ENCODE results near the gene COL4A2.

Gene COL4A2

DNA sequence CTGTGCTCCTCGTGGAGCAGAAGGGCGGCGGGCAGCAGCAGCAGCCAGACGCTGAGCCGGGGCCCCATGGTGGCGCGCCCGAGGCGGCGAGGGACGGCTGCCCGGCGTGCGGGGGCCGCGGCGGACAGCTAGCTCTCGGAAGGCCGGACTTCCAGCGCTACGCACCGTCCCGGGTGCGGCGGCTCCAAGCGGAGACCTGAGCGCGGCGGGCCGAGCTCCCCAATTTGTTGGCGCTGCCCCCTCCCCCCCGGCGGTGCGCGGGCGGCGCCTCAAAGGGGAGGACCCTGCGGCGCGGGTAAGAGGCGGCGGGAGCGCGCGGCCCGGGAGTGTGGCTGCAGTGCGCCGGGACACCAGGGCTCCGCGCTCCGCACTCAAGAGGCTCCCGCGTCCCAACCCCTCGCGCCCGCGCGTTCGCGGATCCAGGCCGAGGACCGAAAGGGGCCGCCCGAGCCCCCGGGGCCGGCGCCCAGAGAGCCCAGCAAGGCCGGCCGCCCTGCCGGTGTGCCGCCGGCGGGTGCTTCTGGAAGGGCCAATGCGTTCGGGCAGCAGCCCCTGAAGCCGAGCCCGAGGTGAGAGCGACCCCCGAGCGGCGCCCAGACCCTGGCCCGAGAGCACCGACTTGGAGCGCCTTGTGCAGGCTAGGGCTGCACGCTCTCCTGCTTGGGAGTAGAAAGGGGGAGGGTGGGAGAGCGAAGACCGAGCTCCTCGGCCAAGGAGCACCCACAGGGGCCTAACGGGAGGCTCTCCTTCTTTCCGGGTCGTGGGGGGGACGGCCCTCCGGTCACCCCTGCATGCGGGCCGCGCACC lies at the start of gene COL4A2, which contains the start of gene COL4A1:
Gene COL4A2, plus strand, starts transcription at position 325 of the 807 bp plus-strand sequence. CDS start 620 bp downstream, outside the sequence.
Gene COL4A1, minus strand, starts transcription at position 198 of the 807 bp plus-strand sequence. Its CDS starts 130 bp downstream, at position 68.
- DNase-seq (ENCODE audit: low read depth, low spot score), result no peak

DNA sequence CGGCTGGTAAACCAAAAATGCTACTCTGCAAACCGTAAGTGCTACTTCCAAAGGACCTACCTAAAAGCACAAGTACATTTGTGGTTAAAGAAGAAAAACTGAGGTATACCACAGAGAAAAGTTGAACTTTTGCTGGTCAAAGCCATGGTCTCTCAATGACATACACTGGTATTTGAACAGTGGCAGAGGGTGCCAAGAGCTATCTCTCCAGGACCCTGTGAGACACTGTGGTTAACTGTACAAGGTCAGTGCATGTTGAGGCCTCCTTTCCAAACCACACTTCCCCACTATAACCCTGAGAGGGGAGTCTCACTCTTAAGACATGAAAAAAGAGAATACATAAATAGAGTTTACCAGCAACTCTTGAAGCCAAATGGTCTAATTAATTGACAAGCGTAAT lies 49.7 kb upstream of the COL4A2 start:
- no peak for DNase-seq (ENCODE audit: low read depth, low spot score)

DNA sequence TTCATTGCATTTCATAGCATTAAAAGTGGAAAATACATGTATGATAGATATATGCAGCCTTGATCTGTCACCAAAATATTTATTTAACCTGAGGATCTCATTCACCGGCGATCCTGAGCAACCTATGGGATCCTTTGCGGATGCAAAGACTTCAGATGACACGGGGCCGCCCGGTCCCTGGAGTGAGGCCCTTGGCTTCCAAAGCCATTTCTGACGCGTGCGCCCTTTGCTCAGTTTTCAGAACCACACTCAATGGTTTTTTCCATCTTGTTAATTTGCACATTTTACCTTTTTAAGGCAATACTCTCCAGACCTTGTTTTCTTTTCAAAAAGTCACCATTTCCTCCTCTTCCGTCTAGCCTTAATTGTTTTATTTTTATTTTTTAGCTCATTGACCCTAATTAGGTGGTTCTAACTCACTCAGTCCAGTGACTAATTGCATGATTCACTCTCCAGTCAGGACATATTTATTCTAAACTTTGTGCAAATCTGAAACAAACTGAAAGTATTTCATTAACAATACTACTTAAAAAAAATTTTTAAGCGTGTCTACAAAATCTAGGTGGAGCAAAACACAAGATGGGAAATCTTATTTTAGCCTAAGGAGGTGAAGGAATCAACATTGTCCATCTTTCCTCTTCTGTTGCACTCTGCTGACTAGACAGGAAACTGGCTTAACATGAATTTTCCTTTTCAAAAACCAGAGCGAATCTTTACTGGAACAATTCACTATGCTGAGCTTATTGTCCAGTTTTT lies 48.0 kb upstream of the COL4A2 start:
- DNase-seq (ENCODE audit: low read depth, low spot score), result no peak

DNA sequence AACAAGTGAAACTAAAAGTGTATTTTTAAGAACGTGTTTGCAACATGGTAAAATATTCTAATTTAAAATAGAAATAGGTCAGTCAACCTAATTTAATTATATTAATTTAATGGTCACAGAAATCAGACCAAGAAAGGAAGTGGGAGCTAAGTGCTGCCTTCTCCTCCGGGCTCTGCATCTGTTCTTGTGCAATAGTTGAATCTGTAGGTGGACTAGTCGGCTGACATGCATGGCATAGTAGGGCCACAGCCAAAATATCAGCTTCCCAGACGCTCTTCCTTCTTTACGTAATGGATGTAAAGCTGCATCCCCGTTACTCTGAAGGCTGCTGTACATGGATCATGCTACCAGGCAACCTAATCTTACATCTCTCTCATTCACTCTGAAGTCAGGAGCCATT lies 47.4 kb upstream of the COL4A2 start:
- no peak for DNase-seq (ENCODE audit: low read depth, low spot score)

DNA sequence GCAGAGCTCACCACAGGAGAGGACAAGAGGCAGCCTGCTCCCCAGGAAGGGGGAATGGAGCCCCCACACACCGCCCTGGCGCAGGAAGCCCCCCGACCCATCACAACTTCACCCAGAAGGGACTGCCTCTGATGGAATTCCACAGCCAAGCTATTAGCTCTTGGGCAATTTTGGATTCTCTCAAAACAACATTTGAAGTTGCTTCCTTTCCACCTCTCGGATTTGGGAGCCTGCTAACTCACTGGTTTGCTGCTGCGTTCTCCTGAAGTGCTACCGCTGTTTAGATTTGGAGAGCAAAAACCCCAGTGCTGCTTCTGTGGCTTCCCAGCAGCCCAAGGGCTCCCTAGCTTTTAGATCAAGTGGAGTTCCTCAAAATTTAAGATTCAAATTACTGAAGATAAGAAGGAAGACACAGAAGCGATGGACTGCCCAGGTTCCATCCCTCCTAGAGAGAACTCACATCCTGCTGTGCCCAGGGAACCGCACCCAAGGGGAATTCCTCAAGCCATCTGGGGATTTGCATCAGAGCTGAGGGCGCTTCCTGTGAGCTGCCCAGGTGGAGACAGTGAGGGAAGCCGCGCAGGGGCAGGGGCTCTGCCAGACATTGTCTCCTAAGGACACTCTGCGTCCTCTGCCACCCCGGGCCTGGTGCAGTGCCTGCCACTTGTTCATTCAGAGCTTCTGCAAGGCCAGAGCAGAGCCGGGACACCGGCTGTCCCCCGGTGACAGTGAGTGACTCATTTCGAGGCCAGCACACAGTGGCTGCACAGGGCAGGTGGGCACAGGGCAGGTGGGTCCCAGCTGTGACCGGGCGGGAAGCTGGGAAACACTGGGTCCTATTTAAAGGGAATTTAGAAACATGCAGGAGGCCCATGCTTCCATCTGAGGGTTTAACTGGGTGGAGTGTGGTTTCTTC lies 45.7 kb upstream of the COL4A2 start:
- no peak for DNase-seq (ENCODE audit: low read depth, low spot score)

DNA sequence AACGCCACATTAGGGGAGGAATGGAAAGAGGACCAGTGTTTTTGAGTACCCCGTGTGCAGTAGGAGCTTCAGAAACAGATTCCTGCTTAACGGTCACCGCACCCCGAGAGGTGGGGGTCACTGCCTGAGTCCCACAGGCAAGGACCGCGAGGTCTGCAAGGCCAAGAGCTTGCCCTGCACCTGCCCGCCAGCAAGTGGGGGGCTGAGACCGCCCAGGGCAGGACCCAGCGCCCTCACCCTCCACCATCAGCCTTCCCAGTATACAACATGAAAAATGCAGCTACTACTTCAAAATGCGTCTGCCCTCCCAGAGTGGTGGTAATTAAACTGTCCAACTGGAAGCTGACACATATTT lies 45.0 kb upstream of the COL4A2 start:
- DNase-seq (ENCODE audit: low read depth, low spot score), result no peak

DNA sequence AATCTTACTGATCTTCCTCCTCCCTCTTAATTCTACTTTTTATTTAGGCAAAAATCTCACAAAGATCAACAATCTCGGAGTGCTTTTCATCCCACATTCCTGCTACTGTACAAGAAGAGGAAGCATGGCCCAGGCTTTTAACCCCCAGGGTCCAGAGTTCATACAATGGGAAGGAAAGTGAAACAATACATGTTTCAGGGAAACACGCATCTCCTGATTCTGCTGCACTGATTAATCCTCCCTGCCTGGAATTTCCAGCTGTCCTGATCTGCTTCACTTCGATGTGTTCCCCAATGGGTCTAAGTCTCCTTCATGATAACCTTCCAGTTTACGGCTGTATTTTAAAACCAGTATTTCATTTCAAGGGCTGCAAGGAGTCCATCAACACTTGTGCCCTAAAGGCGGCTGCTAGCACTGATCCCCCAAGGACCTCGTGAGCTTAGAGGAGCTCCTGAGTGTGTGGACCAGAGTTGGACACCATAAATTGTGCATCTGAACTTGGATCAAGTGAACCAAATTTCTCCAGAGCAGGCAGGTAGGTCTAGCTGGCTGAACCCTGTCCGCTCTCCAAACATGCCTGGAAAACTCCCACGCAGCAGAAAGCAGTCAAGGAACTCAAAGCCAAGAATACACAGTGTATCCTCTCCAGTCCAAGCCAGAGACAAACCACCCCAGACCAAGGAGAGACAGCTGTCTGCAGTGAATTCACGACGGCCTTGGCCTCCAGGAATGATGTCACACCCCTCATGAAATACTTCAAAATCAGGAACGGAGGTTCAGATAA lies 44.4 kb upstream of the COL4A2 start:
- no peak for DNase-seq (ENCODE audit: low read depth, low spot score)

DNA sequence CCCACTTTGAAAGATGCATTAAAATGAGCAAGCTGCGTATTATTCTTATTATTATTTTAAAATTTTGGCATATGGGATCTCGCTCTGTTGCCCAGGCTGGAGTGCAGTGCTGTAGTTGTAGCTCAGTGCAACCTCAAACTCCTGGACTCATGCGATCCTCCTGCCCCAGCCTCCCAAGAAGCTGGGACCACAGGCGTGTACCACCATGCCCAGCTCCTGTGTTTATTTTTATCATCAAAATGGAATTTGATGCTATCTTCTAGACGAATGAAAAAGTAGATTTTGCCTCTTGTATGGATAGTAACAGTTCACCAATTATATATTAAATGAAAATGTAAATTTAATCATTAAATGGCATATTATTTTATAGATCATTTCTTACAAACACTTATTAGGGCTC lies 43.7 kb upstream of the COL4A2 start:
- no peak for DNase-seq (ENCODE audit: low read depth, low spot score)

DNA sequence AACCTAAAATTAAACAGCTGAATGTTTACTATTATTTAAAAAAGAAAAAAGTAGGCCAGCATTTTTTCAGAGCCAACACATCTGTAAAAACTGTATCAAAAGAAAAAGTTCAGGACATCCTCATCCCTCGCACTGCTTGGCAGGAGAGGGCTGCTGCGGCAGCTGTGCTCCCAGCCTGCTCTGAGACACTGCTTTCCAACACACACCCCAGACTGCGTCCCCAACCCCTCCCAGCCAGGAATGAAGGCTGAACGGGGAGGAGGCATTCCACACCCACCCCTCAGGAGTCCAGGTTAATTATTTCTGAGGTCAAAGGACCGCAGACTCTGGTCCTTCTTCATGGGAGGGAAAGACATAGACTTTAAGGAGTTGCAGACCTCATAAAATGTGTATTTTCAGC lies 43.2 kb upstream of the COL4A2 start:
- DNase-seq (ENCODE audit: low read depth, low spot score), result no peak

DNA sequence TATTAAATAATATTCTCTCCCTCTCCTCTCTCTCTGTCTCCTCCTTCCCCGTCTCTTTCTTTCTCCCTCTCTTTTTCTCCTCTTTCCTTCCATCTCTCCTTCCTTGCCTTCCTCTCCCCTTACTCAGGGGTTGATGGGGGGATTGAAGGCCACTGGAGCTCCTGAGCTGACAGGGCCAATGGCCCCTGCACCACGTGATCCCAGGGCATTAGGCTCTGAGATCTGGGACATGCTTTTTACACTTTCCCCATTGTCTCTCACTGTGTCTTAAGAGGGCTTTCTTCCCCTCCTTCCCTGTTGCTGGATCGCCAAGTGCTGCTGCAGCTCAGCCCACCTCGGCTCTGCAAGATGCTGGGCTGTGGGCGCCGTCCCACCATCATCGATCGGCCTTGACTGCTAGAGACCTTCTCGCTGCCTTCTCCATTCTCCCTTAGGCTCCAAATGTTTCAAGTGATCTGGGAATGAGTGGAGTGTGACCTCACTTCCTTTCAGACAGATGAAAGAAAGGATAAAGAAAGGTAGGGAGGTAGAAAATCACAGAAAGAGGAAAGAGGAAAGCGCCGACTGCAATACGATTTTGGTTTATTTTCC lies 42.3 kb upstream of the COL4A2 start:
- DNase-seq (ENCODE audit: low read depth, low spot score), result no peak

DNA sequence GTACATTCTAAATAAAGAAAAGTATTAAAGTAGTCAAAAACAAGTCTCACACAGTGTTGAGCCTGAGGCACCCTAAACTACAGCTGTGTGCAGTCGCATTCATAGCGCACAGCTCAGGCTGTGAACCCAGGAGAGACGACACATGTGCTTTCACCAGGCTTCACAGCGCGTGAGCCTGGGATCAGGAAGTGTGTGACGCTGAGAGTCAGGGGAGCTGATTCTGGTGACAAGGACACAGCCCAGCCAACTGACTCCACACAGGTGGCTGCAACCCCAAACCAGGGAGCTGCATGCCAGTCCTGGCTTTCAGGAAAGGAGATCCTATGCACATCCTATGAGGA lies 41.8 kb upstream of the COL4A2 start:
- no peak for DNase-seq (ENCODE audit: low read depth, low spot score)

DNA sequence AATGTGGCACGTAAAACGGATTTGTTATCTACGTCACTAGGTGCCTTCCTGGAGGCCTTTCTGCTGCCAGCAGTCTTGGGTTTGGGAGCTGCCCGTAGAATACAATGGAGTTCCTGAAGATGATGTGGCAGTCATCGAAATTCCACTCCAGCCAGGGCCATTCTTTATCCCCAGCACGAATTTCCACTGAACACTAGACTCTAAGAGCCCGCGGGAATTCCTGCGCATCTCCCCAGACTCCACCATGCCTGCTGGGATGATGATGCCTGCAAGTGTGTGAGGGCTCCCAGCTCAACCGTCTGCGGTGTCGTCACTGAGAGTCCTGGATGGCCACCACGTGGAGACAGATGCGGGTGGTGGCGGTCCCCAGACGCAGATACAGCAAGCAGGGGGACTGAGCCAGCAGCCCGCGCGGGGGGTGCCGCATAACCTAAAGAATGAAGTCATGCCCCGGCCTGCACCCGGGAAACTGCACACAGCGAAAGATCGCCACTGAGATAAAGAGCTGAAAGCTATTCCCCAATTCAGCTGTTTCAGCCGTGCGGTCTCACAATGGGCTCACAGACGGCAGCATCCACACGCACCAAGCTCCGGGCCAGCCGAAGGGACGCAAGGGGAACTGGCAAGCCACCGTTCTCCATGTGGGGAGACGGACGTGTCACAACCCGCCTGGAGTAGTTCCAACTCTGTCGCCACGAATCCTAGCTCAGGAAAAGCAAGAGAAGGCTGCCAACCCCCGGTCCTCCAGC lies 41.2 kb upstream of the COL4A2 start:
- DNase-seq (ENCODE audit: low read depth, low spot score), result no peak

DNA sequence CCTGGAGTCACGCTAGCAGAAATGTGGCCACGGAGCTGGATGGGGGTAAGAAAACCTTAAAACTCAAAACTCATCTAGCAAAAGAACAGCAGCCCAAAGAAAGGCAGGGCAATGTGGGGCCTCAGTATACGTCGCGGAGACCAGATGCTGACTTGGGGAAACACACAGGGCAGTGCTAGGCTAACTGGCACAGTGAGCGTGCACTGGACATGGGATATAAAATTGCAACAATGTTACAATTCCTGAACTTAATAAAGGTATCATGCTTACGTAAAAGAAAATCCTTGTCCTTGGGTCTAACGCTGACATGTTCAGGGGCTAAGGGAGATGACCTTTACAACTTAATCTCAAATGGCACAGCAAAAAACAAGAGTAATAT lies 40.7 kb upstream of the COL4A2 start:
- DNase-seq (ENCODE audit: low read depth, low spot score), result no peak

DNA sequence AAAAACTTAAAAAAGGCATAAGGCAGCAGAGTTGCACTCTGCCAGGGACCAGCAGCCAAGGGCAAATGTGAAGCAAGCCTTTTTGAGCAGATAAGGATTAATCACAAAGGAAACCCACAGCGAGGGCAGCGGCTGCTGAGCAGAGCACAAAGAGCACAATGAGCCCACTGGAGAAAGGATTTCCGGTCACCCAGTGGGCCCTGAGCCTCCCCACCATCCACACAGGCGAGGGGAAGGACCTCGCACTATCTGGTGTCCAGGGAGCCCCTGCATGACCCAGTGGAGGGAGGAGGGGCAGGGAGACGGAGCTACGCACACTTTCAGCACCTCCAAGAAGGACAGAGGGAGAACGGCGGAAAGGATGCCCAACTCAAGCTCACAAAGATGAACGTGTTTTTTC lies 40.1 kb upstream of the COL4A2 start:
- no peak for DNase-seq (ENCODE audit: low read depth, low spot score)

DNA sequence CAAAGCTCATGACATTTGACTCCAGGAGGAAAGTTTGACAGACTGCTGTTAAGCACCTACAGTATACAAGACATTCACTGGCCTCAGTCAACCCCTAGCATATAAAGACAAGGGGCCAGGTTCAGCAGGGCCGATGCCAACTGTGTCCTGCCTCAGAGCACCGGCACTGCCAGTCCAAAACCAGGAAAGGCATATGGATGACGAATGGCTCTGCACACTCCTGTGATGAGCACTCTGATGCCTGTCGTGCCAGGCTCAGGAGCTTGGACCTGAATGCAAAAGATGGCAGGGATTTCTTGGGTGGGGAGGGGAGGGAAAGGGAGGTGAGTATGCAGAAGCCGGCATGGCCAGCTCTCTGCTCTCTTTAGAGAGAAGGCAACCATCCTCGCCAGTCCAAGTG lies 39.0 kb upstream of the COL4A2 start:
- no peak for DNase-seq (ENCODE audit: low read depth, low spot score)

DNA sequence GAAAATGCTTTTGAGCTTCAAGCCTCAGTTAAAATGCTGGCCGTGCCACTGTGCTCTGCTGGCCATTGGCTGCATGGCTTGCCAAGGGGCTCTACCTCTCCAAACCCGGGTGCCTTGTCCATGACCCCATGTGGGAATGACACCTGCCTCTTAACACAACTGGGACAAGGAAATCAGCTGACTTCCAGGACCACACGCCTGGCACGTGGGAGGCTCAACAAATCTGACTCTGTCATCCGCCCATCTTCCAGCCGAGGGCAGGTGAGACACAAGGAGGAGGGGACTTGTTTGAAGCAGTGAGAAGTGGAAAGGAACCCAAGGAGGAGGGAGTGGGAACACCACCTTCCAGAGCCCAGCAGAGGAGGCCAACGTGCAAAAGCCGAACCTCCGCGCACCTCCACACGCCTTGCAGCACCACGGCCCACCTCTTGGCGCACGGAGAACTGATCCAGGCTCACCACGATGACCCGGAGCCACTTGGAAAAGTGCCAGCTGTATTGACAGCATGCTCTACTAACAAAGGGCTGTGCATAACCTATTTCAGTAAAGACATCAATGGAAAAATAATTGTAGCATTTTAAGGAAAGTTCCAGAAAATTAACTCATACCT lies 38.4 kb upstream of the COL4A2 start:
- no peak for DNase-seq (ENCODE audit: low read depth, low spot score)

DNA sequence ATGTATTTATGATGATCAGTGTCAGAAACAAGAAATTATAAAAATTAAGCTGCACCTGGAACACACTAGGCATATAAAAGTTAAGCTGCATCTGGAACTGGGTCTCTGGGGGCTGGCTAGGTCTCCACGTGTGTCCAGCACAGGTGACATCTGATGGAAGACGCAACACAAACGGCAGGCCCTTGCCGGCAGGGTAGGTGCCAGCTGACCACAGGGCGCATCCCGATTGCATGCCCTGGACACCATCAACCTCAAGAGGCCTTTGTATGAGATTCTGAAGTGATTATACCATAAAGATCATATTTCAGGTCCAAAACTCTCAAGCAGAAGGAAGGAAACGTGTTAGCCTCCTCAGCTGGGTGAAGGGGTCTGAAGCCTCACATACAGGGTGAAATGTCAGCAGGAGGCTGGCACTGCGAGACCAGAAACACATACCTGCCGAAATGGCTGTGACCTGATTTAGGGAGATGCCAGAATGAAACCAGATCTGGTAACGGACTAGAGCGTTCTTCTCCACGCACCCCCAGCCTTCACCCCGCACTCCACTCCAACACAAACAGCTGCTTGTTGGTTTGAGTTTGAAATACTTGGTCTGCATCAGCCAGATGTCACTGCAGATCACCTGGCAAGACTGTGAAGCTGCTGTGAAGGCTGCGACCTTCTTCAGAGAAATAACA lies 37.4 kb upstream of the COL4A2 start:
- no peak for DNase-seq (ENCODE audit: low read depth, low spot score)

DNA sequence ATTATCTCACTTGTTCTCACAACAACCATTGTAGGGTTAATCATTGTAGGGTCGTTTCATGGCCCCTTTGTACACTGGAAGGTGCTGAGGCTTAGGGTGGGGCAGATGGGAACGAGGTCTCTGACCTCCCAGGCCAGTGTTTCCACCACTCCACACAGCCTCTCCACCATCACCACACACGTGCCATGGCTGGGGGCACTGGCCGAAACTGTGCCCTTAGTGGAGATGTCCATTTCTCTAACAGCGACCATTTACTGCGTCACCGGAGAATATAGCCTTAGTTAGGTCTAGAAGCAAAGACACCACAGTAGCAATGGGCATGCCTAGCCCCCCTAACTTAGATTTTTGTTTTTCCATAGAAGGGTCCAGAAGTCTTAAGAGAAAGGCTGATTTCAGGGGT lies 36.6 kb upstream of the COL4A2 start:
- DNase-seq (ENCODE audit: low read depth, low spot score), result no peak

DNA sequence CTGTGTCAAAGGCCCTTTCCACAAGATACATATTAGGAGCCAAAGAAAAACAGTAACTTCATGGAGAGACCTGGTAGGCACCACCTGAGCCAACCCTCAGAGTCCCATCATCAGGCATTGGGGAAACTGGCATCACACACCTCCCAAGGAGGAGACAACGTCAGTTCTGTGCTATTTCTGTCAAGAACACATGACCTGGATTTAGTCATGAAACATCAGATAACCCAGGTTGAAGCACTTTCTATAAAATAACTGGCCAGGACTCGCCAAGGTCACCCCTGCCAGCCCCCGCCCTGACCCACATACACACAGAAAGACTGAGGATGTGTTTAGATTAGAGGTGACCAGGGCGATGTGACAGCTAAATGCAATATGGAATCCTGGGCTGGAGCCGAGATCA lies 35.8 kb upstream of the COL4A2 start:
- DNase-seq (ENCODE audit: low read depth, low spot score), result no peak

All from smooth muscle cell of the brain vasculature (primary cell).